ENCODE measurements around the gene SLC9B2. TPM values are rescaled to one million over a fixed set of nuclear protein-coding genes. Genes with fewer than 3 reads are reported as not detected.

SLC9B2 gene
- total RNA-seq, 1 experiment from 2014 or later: 2.0 TPM

GRCh38 chr4:103012060-103012459 is 64.5 kb downstream of the SLC9B2 start:
- intact Hi-C loops (cut with micrococcal nuclease; ENCODE audit: unreplicated experiment): loop anchor here (10.0 kb wide), 1 partner anchor 667 kb away; the partner anchor contains the start of gene SLC39A8
- CTCF ChIA-PET: interaction anchor here (0.6 kb wide), 1 partner anchor 581 kb away, joined by 14 read pairs; no protein-coding TSS in a partner anchor
- Histone ChIP-seq H3K79me2 (ENCODE audit: low read depth) (no peaks in the 10 kb centered on the region), H3K27ac (no peak overlapping the region), H3K4me2 (no peak overlapping the region), H3K27me3 (ENCODE audit: insufficient read depth, low read depth) (no peaks in the 10 kb centered on the region), H2AFZ (no peak overlapping the region), H4K20me1 (ENCODE audit: insufficient read depth) (no peaks in the 10 kb centered on the region), H3K9me2 (ENCODE audit: insufficient read depth) (no peaks in the 10 kb centered on the region), H3K36me3 (ENCODE audit: low read depth) (no peaks in the 10 kb centered on the region), H3K4me1 (replicated peaks; ENCODE audit: insufficient read depth) (peaks cover 10% of the 10 kb centered on the region), H3K4me3 (no peak overlapping the region), H3K9me3 (ENCODE audit: insufficient read depth, low read depth) (no peaks in the 10 kb centered on the region), H3F3A (ENCODE audit: insufficient read depth, low read depth) (no peaks in the 10 kb centered on the region)
- POLR2A ChIA-PET (ENCODE audit: unreplicated experiment): no interaction called here
- DNase-seq: no peak
- TF ChIP-seq EZH2 (IDR thresholded peaks at IDR 0.05; ENCODE audit: low read depth): no peak
- TF ChIP-seq CTCF (conservative IDR thresholded peaks at IDR 0.05): no peak
- BruUV-seq (replicated peaks): no TSS peak

- Histone ChIP-seq H3K9me2 (ENCODE audit: insufficient read depth) (no peaks in the 10 kb centered on the region), H3K79me2 (ENCODE audit: low read depth) (no peaks in the 10 kb centered on the region), H3K27me3 (ENCODE audit: insufficient read depth, low read depth) (no peaks in the 10 kb centered on the region), H3K4me2 (no peak overlapping the region), H3K36me3 (ENCODE audit: low read depth) (no peaks in the 10 kb centered on the region), H3K4me1 (replicated peaks; ENCODE audit: insufficient read depth) (peaks cover 10% of the 10 kb centered on the region), H3K4me3 (no peak overlapping the region), H3K27ac (no peak overlapping the region), H2AFZ (no peak overlapping the region), H4K20me1 (ENCODE audit: insufficient read depth) (no peaks in the 10 kb centered on the region), H3F3A (ENCODE audit: insufficient read depth, low read depth) (no peaks in the 10 kb centered on the region), H3K9me3 (ENCODE audit: insufficient read depth, low read depth) (no peaks in the 10 kb centered on the region)
- intact Hi-C loops (cut with micrococcal nuclease; ENCODE audit: unreplicated experiment): loop anchor here (10.0 kb wide), 1 partner anchor 667 kb away; the partner anchor contains the start of gene SLC39A8
- TF ChIP-seq EZH2 (IDR thresholded peaks at IDR 0.05; ENCODE audit: low read depth) (no peak), CTCF (conservative IDR thresholded peaks at IDR 0.05) (no peak)
- DNase-seq: peak; percentile 64 to 77
- no TSS peak for BruUV-seq (replicated peaks)
- ChIA-PET CTCF (no interaction called here), POLR2A (ENCODE audit: unreplicated experiment) (no interaction called here)
Measured at GRCh38 chr4:103011378-103012025, 65.1 kb downstream of the SLC9B2 start.

GRCh38 chr4:103010804-103011203 is 65.8 kb downstream of the SLC9B2 start:
- H3K27me3 ChIP-seq (ENCODE audit: insufficient read depth, low read depth): no peaks in the 10 kb centered on the region
- no peak overlapping the region for H3K4me3 ChIP-seq
- peaks cover 10% of the 10 kb centered on the region for H3K4me1 ChIP-seq (replicated peaks; ENCODE audit: insufficient read depth)
- no peak overlapping the region for H3K4me2 ChIP-seq
- no peaks in the 10 kb centered on the region for H3K79me2 ChIP-seq (ENCODE audit: low read depth)
- CTCF ChIA-PET: no interaction called here
- DNase-seq: no peak
- POLR2A ChIA-PET (ENCODE audit: unreplicated experiment): no interaction called here
- H2AFZ ChIP-seq: no peak overlapping the region
- no peaks in the 10 kb centered on the region for H4K20me1 ChIP-seq (ENCODE audit: insufficient read depth)
- no peak for TF ChIP-seq EZH2 (IDR thresholded peaks at IDR 0.05; ENCODE audit: low read depth)
- no peak for TF ChIP-seq CTCF (conservative IDR thresholded peaks at IDR 0.05)
- no peak overlapping the region for H3K27ac ChIP-seq
- intact Hi-C loops (cut with micrococcal nuclease; ENCODE audit: unreplicated experiment): loop anchor here (10.0 kb wide), 1 partner anchor 666 kb away; the partner anchor contains the start of gene SLC39A8
- H3K9me2 ChIP-seq (ENCODE audit: insufficient read depth): no peaks in the 10 kb centered on the region
- no peaks in the 10 kb centered on the region for H3K9me3 ChIP-seq (ENCODE audit: insufficient read depth, low read depth)
- no peaks in the 10 kb centered on the region for H3F3A ChIP-seq (ENCODE audit: insufficient read depth, low read depth)
- no peaks in the 10 kb centered on the region for H3K36me3 ChIP-seq (ENCODE audit: low read depth)
- no TSS peak for BruUV-seq (replicated peaks)

All from PC-9 (cell line).